ENCODE data around the gene APOA5. TPM values are rescaled to one million over a fixed set of nuclear protein-coding genes. Genes with fewer than 3 reads are reported as not detected.

Gene APOA5
- total and polyA plus RNA-seq, 2 of the 13 experiments (the other 11 are each of a cell fraction or from before 2014, with no cell fraction given), result 44.0 to 49.1 TPM

DNA sequence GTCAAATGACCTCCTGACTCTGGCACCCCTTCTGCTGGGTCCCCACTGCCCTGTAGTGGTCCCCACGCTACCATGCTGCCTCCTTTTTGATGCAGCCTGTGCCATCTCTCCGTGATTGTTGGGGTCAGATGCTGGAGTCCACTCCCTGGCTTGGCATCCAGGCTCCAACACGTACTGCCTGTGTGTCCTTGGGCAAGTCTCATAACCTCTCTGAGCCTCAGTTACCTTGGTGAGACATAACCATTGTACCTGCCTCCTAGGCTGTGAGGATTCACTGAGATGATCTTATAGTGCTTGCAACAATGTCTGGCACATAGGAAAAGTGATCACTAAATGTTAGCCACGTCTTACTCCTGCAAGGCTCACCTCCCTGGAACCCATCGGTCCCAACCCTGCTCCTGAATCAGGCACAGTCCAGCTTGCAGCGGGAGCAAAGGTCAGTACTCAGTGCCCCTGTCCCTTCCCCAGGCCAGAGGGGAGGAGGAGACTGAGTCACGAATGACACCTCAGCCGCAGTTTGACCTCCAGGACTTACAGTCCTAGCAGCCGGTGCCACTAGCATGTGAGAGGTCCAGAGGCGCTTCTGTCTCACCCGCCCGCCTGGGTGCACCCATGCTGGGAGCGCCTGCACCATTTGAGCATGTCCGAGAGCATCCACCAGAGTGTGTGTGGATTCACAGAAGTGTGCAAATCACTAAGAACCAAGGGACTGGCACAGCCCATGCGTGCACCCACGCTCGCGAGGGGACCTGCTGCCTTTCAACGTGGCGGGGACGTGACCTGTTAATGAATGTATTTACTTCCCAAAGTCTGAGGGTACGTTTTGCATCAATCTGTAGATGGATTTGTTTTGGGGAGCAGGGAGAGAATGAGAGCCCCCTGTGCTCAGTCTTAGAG, 34.4 kb upstream of the APOA5 start (continued):
- TF ChIP-seq ETV5 (CRISPR knock-in tag; IDR thresholded peaks at IDR 0.05; ENCODE audit: borderline replicate concordance) (no peak), AGO2 (optimal IDR thresholded peaks at IDR 0.05; ENCODE audit: low read depth, low read length) (peak; percentile 22), ZNF460 (CRISPR knock-in tag; IDR thresholded peaks at IDR 0.05; ENCODE audit: borderline replicate concordance) (no peak), CHD2 (IDR thresholded peaks at IDR 0.05; ENCODE audit: low read depth, low read length) (no peak), ZNF841 (CRISPR knock-in tag; IDR thresholded peaks at IDR 0.05; ENCODE audit: borderline replicate concordance) (no peak), ZNF850 (CRISPR knock-in tag; conservative IDR thresholded peaks at IDR 0.05) (no peak), POGZ (CRISPR knock-in tag; IDR thresholded peaks at IDR 0.05) (no peak), NFIC (IDR thresholded peaks at IDR 0.05; ENCODE audit: low read length) (no peak), FOXC1 (CRISPR knock-in tag; IDR thresholded peaks at IDR 0.05; ENCODE audit: borderline replicate concordance) (no peak), KAT8 (CRISPR knock-in tag; IDR thresholded peaks at IDR 0.05) (no peak), ZSCAN12 (CRISPR knock-in tag; IDR thresholded peaks at IDR 0.05) (no peak), ZKSCAN1 (IDR thresholded peaks at IDR 0.05; ENCODE audit: low read length) (no peak), ZBTB20 (CRISPR knock-in tag; IDR thresholded peaks at IDR 0.05; ENCODE audit: borderline replicate concordance, low read depth) (no peak), SPEN (CRISPR knock-in tag; IDR thresholded peaks at IDR 0.05; ENCODE audit: low read depth) (no peak; the same call in 1 of the 2 replicates), RFXANK (CRISPR knock-in tag; IDR thresholded peaks at IDR 0.05) (no peak), SAFB2 (CRISPR knock-in tag; IDR thresholded peaks at IDR 0.05; ENCODE audit: borderline replicate concordance, low read depth) (no peak), ZFP90 (CRISPR knock-in tag; IDR thresholded peaks at IDR 0.05; ENCODE audit: borderline replicate concordance) (0 out of 2 replicates have a peak, but pooled peaks have one; percentile 10), ZNF557 (CRISPR knock-in tag; IDR thresholded peaks at IDR 0.05) (no peak), KMT2B (CRISPR knock-in tag; IDR thresholded peaks at IDR 0.05) (no peak), ZNF501 (CRISPR knock-in tag; IDR thresholded peaks at IDR 0.05) (no peak)
- TF ChIP-seq, protein P1, sequence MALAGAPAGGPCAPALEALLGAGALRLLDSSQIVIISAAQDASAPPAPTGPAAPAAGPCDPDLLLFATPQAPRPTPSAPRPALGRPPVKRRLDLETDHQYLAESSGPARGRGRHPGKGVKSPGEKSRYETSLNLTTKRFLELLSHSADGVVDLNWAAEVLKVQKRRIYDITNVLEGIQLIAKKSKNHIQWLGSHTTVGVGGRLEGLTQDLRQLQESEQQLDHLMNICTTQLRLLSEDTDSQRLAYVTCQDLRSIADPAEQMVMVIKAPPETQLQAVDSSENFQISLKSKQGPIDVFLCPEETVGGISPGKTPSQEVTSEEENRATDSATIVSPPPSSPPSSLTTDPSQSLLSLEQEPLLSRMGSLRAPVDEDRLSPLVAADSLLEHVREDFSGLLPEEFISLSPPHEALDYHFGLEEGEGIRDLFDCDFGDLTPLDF (CRISPR knock-in tag; IDR thresholded peaks at IDR 0.05), result no peak
- TF ChIP-seq, protein P2, sequence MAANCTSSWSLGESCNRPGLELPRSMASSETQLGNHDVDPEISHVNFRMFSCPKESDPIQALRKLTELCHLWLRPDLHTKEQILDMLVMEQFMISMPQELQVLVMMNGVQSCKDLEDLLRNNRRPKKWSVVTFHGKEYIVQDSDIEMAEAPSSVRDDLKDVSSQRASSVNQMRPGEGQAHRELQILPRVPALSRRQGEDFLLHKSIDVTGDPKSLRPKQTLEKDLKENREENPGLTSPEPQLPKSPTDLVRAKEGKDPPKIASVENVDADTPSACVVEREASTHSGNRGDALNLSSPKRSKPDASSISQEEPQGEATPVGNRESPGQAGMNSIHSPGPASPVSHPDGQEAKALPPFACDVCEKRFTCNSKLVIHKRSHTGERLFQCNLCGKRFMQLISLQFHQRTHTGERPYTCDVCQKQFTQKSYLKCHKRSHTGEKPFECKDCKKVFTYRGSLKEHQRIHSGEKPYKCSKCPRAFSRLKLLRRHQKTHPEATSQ (CRISPR knock-in tag; IDR thresholded peaks at IDR 0.05; ENCODE audit: borderline replicate concordance), result no peak
- TF ChIP-seq, protein P3, sequence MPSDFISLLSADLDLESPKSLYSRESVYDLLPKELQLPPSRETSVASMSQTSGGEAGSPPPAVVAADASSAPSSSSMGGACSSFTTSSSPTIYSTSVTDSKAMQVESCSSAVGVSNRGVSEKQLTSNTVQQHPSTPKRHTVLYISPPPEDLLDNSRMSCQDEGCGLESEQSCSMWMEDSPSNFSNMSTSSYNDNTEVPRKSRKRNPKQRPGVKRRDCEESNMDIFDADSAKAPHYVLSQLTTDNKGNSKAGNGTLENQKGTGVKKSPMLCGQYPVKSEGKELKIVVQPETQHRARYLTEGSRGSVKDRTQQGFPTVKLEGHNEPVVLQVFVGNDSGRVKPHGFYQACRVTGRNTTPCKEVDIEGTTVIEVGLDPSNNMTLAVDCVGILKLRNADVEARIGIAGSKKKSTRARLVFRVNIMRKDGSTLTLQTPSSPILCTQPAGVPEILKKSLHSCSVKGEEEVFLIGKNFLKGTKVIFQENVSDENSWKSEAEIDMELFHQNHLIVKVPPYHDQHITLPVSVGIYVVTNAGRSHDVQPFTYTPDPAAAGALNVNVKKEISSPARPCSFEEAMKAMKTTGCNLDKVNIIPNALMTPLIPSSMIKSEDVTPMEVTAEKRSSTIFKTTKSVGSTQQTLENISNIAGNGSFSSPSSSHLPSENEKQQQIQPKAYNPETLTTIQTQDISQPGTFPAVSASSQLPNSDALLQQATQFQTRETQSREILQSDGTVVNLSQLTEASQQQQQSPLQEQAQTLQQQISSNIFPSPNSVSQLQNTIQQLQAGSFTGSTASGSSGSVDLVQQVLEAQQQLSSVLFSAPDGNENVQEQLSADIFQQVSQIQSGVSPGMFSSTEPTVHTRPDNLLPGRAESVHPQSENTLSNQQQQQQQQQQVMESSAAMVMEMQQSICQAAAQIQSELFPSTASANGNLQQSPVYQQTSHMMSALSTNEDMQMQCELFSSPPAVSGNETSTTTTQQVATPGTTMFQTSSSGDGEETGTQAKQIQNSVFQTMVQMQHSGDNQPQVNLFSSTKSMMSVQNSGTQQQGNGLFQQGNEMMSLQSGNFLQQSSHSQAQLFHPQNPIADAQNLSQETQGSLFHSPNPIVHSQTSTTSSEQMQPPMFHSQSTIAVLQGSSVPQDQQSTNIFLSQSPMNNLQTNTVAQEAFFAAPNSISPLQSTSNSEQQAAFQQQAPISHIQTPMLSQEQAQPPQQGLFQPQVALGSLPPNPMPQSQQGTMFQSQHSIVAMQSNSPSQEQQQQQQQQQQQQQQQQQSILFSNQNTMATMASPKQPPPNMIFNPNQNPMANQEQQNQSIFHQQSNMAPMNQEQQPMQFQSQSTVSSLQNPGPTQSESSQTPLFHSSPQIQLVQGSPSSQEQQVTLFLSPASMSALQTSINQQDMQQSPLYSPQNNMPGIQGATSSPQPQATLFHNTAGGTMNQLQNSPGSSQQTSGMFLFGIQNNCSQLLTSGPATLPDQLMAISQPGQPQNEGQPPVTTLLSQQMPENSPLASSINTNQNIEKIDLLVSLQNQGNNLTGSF (CRISPR knock-in tag; IDR thresholded peaks at IDR 0.05), result 0 out of 2 replicates have a peak, but pooled peaks have one; percentile 72

Measured in HepG2 (cell line).